Activated CD8-positive, alpha-beta T cell treated with anti-CD3 and anti-CD28 coated beads, Interleukin-2, amount 10 ng/mL, durations not matched to agents 7 days and 5 days (primary cell): ENCODE results near the gene FARP1. TPM values are rescaled to one million over a fixed set of nuclear protein-coding genes. Genes with fewer than 3 reads are reported as not detected.

Experiments used
- ATAC-seq: fragments of 150-1000 bp; cut with Tn5 transposase; one replicate; pipeline ENCODE4 v1.10.0; 2021; ENCODE audit warnings: moderate library complexity
- CTCF ChIA-PET: fragments of 350-600 bp; sonication (Branson Sonifier 250); formaldehyde crosslinking; loops from one replicate; lab custom pipeline; 2021; ENCODE audit warnings: antibody characterized with exemption; lab: Charles Lee
- POLR2A ChIA-PET: fragments of 350-600 bp; sonication (Branson Sonifier 250); formaldehyde crosslinking; loops from one replicate; lab custom pipeline; 2021; ENCODE audit warnings: antibody characterized with exemption; lab: Charles Lee
- DNase-seq: peaks from one replicate; pipeline ENCODE4 v3.0.0-alpha.2; 2020
- H3K27ac Mint-ChIP-seq: one replicate; pipeline ENCODE4 v1.8.0; 2021; ENCODE audit warnings: mild to moderate bottlenecking, mixed read lengths
- H3K27me3 Mint-ChIP-seq: one replicate; pipeline ENCODE4 v1.8.0; 2021; ENCODE audit warnings: low read depth, mixed read lengths
- H3K36me3 Mint-ChIP-seq: one replicate; pipeline ENCODE4 v1.8.0; 2021; ENCODE audit warnings: low read depth, mixed read lengths
- H3K4me1 Mint-ChIP-seq: one replicate; pipeline ENCODE4 v1.8.0; 2021; ENCODE audit warnings: low read depth, mixed read lengths
- H3K4me3 Mint-ChIP-seq: one replicate; pipeline ENCODE4 v1.8.0; 2021; ENCODE audit warnings: mild to moderate bottlenecking, mixed read lengths
- H3K9me3 Mint-ChIP-seq: one replicate; pipeline ENCODE4 v1.8.0; 2022; ENCODE audit warnings: mixed read lengths; ENCODE audit not compliant: insufficient read depth
- total RNA-seq, 2 experiments: library from RNA; stranded (reverse); gene quantifications; one replicate each; pipeline ENCODE4 v1.2.3, GENCODE V29; 2021

FARP1 gene
- total RNA-seq, 2 experiments from 2014 or later = 1.1 to 1.2 TPM

DNA sequence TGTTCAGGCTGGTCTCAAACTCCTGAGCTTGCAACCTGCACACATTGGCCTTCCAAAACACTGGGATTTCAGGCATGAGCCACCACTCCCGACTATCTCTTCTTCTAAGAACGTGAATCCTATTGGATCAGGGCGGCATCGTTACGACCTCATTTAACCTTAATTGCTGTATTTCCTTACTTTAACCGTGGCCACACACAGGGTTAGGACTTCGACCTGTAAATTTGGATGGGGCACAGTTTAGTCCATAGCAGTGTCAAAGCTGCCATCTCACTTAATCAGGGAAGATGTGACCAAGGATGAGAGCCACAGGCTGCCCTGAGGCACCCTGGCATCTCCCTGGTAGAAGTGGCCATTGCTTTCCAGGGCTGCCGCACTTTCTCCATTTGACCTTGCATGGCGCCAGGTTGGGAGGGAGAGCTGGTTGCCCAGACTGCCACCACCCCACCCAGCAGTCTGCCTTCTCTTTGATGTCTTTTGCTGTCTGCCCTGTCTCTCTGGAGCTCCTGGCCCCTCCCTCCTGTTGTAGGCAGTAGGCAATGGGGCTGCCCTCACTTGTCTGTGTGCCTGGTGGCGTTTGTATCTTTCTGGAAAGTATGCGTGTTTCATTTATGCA, 175.5 kb downstream of the FARP1 start:
- no peak overlapping the region for H3K4me3 Mint-ChIP-seq
- H3K27ac Mint-ChIP-seq = no peak overlapping the region
- ChIA-PET POLR2A (no interaction called here), CTCF (no interaction called here)
- H3K4me1 Mint-ChIP-seq = no peaks in the 10 kb centered on the region
- ATAC-seq (no peak), DNase-seq (no peak)
- H3K9me3 Mint-ChIP-seq = no peaks in the 10 kb centered on the region
- H3K36me3 Mint-ChIP-seq = no peaks in the 10 kb centered on the region
- H3K27me3 Mint-ChIP-seq = peaks cover 3% of the 10 kb centered on the region

DNA sequence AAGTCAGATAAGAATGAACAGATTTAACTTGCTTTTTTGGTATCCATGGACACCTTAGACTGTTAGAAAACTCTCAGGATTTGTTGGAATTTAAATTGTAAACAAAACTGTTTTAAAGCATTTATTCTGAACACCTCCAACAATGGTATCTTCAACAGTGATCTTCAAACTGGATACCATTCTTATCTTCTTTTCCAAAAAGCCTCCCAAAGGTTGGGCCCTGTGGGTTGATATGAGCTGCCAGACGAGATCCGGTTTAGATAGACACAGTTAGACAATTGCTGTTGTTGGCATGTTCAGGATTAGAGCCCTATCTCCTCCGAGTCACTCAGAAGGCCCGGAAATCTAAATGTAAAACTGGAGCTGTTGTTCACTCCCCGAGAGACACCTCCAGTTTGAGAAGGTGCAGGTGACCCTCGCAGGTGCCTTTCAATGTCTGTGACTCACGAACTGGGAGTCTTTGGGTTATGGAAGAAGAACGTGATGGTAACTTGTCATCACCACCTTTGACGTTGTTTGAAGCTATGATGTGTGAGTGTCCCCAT, 177.7 kb downstream of the FARP1 start:
- no peaks in the 10 kb centered on the region for H3K4me1 Mint-ChIP-seq
- peaks cover 5% of the 10 kb centered on the region for H3K27me3 Mint-ChIP-seq
- POLR2A ChIA-PET = no interaction called here
- CTCF ChIA-PET = interaction anchor here (0.6 kb wide), 1 partner anchor 967 kb away, joined by 3 read pairs; no protein-coding TSS in a partner anchor
- H3K9me3 Mint-ChIP-seq = no peaks in the 10 kb centered on the region
- H3K36me3 Mint-ChIP-seq = no peaks in the 10 kb centered on the region
- ATAC-seq (no peak), DNase-seq (no peak)
- no peak overlapping the region for H3K27ac Mint-ChIP-seq
- H3K4me3 Mint-ChIP-seq = no peak overlapping the region

DNA sequence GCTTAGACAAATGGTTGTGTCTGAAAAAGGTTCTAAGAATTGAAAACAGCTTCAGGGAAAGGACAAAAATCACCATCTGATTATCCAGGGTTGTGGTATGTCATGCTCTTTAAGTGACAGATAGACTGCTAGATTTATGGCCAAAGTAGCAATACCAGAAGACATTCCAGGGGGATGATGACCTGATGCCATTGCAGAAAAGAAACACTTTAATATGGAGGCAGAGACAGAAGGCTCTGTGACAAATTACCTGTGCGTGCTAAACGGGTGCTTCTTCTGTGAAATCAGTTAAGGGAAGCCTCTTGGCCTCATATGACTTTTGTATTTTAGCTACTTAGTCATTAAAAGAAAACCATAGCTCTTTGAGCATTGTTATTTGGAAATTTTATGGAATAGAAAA, 178.5 kb downstream of the FARP1 start:
- ChIA-PET POLR2A (no interaction called here), CTCF (no interaction called here)
- ATAC-seq (no peak), DNase-seq (no peak)
- H3K27ac Mint-ChIP-seq = no peak overlapping the region
- H3K4me3 Mint-ChIP-seq = no peak overlapping the region
- no peaks in the 10 kb centered on the region for H3K36me3 Mint-ChIP-seq
- no peaks in the 10 kb centered on the region for H3K4me1 Mint-ChIP-seq
- peaks cover 7% of the 10 kb centered on the region for H3K27me3 Mint-ChIP-seq
- H3K9me3 Mint-ChIP-seq = no peaks in the 10 kb centered on the region

DNA sequence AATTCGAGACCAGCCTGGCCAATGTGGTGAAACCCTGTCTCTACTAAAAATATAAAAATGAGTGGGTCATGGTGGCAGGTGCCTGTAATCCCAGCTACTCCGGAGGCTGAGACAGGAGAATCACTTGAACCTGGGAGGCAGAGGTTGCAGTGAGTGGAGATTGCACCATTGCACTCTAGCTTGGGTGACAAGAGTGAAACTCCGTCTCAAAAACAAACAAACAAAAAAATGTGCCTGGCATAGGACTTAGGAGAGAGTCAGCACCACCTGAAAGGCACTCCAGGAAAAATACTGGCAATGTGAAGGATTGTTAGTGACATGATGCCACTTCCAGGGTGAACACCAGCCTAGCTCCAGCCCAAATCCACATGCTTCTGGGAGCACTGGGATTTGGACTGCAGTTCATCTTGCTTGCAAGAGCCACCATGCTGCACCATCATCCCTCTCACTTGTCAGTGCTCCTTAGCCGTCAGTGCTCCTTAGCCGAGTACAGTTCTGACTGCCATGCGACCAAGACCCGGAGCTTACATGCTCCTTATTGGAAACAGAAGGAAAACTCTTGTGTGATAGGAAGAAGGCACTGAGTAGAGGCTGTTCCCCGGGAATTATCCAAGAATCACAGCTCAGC, 179.3 kb downstream of the FARP1 start:
- H3K9me3 Mint-ChIP-seq = no peaks in the 10 kb centered on the region
- POLR2A ChIA-PET = no interaction called here
- no peaks in the 10 kb centered on the region for H3K36me3 Mint-ChIP-seq
- CTCF ChIA-PET = no interaction called here
- no peak for ATAC-seq
- peaks cover 7% of the 10 kb centered on the region for H3K27me3 Mint-ChIP-seq
- H3K27ac Mint-ChIP-seq = no peak overlapping the region
- no peak overlapping the region for H3K4me3 Mint-ChIP-seq
- H3K4me1 Mint-ChIP-seq = no peaks in the 10 kb centered on the region
- no peak for DNase-seq

DNA sequence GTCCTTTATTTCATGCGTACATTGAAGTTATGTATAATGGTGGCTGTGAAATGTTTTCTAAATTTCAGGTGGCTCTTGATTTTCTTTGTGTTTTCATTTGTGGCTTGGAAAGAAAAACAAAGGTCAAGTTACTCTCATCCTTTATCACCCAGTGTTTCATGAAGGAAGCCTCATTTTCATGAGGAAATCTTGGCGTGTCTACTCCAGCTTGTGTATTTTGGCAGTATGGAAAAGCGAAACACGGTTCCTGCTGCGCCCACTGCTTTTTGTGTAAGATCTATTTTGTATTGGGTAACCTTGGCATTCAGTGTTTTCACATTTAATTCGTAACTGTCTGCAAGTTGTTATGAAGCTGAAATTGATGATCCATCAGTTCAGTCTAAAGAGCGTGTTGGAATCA, 181.2 kb downstream of the FARP1 start:
- Mint-ChIP-seq H3K36me3 (no peaks in the 10 kb centered on the region), H3K4me3 (no peak overlapping the region), H3K27me3 (peaks cover 7% of the 10 kb centered on the region), H3K9me3 (no peaks in the 10 kb centered on the region), H3K27ac (no peak overlapping the region), H3K4me1 (no peaks in the 10 kb centered on the region)
- POLR2A ChIA-PET = no interaction called here
- DNase-seq = no peak
- CTCF ChIA-PET = no interaction called here
- no peak for ATAC-seq

DNA sequence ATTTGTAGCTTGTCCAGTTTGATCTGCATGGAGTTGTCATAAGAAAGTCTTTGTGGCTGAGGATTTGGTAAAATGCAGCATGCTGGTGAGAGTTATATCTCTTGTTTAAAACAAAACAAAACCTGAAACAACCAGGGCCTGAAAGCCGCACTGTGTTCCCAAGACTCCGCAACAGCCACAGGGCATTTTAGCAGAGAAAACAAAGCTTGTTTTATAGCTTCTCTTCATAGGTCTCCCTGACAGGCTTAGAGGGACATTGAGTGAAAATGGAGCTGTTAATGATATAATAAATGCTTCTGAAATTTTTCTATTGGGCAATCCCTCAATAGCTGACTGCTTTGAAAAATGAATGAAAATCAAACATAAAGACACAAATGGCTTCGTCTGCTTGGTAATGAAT, 182.8 kb downstream of the FARP1 start:
- H3K9me3 Mint-ChIP-seq = no peaks in the 10 kb centered on the region
- ATAC-seq = no peak
- no peak overlapping the region for H3K27ac Mint-ChIP-seq
- POLR2A ChIA-PET = no interaction called here
- no peak for DNase-seq
- CTCF ChIA-PET = no interaction called here
- no peak overlapping the region for H3K4me3 Mint-ChIP-seq
- no peaks in the 10 kb centered on the region for H3K4me1 Mint-ChIP-seq
- H3K36me3 Mint-ChIP-seq = no peaks in the 10 kb centered on the region
- H3K27me3 Mint-ChIP-seq = peaks cover 7% of the 10 kb centered on the region

DNA sequence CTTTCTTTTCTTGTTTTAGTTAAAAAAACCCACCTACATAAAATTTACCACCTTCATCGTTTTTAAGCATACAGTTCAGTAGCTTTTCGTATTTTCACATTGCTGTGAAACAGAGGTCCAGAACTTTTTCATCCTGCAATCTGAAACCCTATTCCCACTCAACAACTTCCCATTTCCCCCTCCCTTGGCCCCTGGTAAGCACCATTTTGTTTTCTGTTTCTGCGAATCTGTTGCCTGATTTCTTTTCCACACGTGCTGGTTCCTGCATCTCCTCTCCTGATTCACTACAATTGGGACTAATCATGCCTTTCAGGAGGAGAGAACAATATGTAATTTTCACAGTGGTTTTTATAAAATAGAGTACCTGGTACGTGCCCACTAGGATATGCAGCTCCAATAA, 183.4 kb downstream of the FARP1 start:
- ATAC-seq (no peak), DNase-seq (no peak)
- Mint-ChIP-seq H3K36me3 (no peaks in the 10 kb centered on the region), H3K27me3 (peaks cover 5% of the 10 kb centered on the region), H3K4me1 (no peaks in the 10 kb centered on the region), H3K27ac (no peak overlapping the region), H3K4me3 (no peak overlapping the region), H3K9me3 (no peaks in the 10 kb centered on the region)
- ChIA-PET POLR2A (no interaction called here), CTCF (no interaction called here)

DNA sequence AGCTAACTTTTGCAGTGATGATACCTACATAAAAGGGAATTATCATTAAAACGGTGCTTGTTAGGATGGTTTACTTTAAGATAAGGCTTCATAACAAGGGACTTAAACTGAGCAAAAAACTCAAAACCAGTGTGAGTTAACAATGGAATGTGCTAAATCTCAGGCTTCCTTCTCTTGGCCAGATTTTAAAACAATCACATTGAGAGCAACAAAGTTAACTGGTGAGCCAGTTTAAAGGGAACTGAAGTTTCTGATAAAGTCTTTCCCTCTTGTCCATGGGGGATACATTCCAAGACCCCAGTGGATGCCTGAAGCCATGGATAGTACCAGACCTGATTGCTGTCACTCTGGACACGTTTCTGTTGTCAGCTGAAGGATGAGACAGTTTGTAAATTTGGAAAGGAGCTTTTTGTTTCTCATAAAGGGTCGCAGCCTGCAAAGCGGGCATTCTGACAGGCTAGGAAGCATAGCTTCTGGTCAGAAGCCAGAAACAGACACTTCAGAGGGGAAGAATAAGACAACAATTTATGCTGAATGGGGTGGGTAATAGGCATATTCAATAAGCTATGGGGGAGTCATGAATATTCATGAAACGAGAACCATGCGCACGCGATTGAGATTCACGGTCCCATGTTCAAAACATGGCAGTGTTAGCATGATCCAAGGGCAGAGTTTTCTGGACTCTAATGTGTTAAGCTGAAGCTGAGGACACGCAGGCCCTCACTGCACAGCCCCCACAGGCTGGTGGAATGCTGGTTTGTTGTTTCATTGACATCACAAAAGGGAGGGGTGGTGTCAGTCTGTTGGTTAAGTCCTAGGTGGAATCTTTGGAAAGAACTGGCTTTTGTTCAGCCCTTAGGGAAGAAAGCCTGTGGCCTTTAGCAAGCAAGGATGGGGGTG, 184.7 kb downstream of the FARP1 start:
- no peaks in the 10 kb centered on the region for H3K4me1 Mint-ChIP-seq
- ChIA-PET POLR2A (no interaction called here), CTCF (no interaction called here)
- DNase-seq = no peak
- ATAC-seq = no peak
- peaks cover 5% of the 10 kb centered on the region for H3K27me3 Mint-ChIP-seq
- H3K27ac Mint-ChIP-seq = no peak overlapping the region
- no peaks in the 10 kb centered on the region for H3K9me3 Mint-ChIP-seq
- no peak overlapping the region for H3K4me3 Mint-ChIP-seq
- H3K36me3 Mint-ChIP-seq = no peaks in the 10 kb centered on the region

DNA sequence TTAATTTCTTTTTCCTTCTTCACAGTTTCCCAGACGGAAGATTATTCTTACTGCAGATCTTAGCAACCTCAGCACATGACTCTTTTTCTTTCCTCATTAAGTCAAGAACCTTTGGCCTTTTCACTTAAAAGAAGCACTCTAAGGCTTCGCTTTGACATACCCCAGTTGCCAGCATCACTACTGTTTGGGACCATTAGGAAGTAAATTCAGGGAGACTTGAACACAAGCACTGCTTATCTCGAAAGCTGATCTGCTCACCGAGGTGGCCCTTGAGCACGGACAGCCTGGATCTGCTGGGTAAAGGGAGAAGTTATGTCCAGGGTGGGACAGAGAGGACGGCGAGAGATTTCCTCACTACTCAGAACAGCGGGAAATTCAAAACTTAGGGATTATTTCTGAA, 185.6 kb downstream of the FARP1 start:
- ATAC-seq = no peak
- ChIA-PET CTCF (no interaction called here), POLR2A (no interaction called here)
- no peaks in the 10 kb centered on the region for H3K9me3 Mint-ChIP-seq
- no peak overlapping the region for H3K27ac Mint-ChIP-seq
- no peaks in the 10 kb centered on the region for H3K4me1 Mint-ChIP-seq
- H3K27me3 Mint-ChIP-seq = peaks cover 5% of the 10 kb centered on the region
- H3K4me3 Mint-ChIP-seq = no peak overlapping the region
- DNase-seq = no peak
- H3K36me3 Mint-ChIP-seq = no peaks in the 10 kb centered on the region

DNA sequence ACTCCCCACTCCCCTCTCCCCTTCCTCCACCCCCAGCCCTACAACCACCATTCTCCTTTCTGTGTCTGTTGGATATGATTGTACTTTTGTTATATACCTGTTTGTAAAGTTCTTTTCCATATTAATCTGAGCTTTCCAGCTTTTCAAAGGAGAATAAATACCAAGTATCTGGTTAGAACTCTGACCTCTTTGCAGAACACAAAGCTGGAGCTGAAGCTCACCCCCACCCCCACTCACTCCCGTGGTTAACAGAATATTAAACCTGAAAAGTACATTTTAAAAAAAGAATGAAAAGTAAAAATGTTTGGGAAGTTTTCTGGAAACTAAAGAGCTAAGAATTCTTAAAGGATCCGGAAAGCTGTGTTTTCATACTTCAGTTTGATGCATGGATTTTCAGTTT, 189.3 kb downstream of the FARP1 start:
- H3K4me3 Mint-ChIP-seq = no peak overlapping the region

DNA sequence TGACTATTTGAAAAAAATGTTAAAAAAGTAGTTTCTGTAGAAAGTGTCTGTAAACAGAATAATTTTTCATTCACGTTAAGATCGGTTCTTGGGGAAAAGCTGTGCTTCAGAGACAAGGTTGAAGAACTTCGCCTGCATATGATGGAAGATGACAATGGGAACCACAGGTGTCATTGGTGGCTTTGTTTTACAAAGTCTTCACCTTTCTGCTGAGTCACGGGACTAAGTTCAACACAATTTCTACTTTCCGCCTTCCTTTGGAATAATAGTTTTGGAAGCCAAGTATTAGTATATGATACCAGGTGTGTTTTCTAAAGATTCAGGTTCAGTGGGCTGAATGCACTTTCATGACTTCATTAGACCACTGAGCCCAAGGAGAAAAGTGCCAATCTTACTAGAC, 189.8 kb downstream of the FARP1 start:
- H3K4me1 Mint-ChIP-seq = no peaks in the 10 kb centered on the region
- H3K36me3 Mint-ChIP-seq = no peaks in the 10 kb centered on the region
- H3K4me3 Mint-ChIP-seq = no peak overlapping the region
- no peaks in the 10 kb centered on the region for H3K9me3 Mint-ChIP-seq
- DNase-seq = no peak
- H3K27ac Mint-ChIP-seq = no peak overlapping the region
- CTCF ChIA-PET = no interaction called here
- peaks cover 3% of the 10 kb centered on the region for H3K27me3 Mint-ChIP-seq
- no peak for ATAC-seq
- POLR2A ChIA-PET = no interaction called here

More for the DNA sequence above, 189.3 kb downstream of the FARP1 start:
- Mint-ChIP-seq H3K9me3 (no peaks in the 10 kb centered on the region), H3K27me3 (peaks cover 3% of the 10 kb centered on the region), H3K4me1 (no peaks in the 10 kb centered on the region), H3K27ac (no peak overlapping the region), H3K36me3 (no peaks in the 10 kb centered on the region)
- CTCF ChIA-PET = no interaction called here
- DNase-seq = no peak
- no peak for ATAC-seq
- POLR2A ChIA-PET = no interaction called here

DNA sequence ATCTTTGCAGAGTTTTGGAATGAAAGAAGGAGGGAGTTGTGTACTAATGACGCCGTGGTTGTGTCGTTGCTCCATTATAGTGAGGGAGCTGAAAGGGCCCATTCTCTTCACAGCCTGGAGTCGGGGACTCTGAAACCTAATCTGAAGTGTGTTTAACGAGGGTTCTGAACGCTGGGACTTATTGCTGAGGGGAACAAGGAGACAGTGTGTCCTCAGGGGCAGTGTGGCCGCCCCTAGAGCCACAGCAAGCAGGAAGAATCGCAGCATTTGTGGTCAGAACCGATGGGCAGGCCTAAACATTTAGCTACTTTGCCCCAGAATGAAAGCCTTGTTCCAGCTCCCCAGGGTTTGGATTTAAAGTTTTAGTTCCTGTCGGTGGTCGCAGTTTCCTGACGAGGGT, 190.6 kb downstream of the FARP1 start:
- Mint-ChIP-seq H3K27ac (no peak overlapping the region), H3K4me1 (no peaks in the 10 kb centered on the region), H3K4me3 (no peak overlapping the region), H3K9me3 (no peaks in the 10 kb centered on the region), H3K27me3 (peaks cover 9% of the 10 kb centered on the region), H3K36me3 (no peaks in the 10 kb centered on the region)
- ATAC-seq (no peak), DNase-seq (no peak)
- CTCF ChIA-PET = interaction anchor here (1.3 kb wide), 1 partner anchor 11 kb away, joined by 3 read pairs; no protein-coding TSS in a partner anchor
- POLR2A ChIA-PET = no interaction called here
